Hepatocyte (in vitro differentiated cells): Measurements from ENCODE around the gene AVPR1B. TPM values are rescaled to one million over a fixed set of nuclear protein-coding genes. Genes with fewer than 3 reads are reported as not detected.

ENCODE experiments used
- DNase-seq: peaks from one replicate; pipeline ENCODE4 v3.0.0-alpha.2; 2016; ENCODE audit warnings: low spot score
- H2AFZ ChIP-seq: fragments of 200-600 bp; sonication (generic); 2 replicates; pipeline ENCODE4 v1.6.0; 2016; ENCODE audit warnings: antibody characterized with exemption, mild to moderate bottlenecking
- H3K27ac ChIP-seq: fragments of 200-600 bp; sonication (generic); 2 replicates; pipeline ENCODE4 v1.5.1; 2016; ENCODE audit warnings: mild to moderate bottlenecking
- H3K27me3 ChIP-seq: fragments of 200-600 bp; sonication (generic); 2 replicates; pipeline ENCODE4 v1.6.1; 2016
- H3K36me3 ChIP-seq: fragments of 200-600 bp; sonication (generic); replicated peaks from 2 replicates; pipeline ENCODE4 v1.5.1; 2016; ENCODE audit warnings: low read depth; ENCODE audit not compliant: insufficient read depth
- H3K4me1 ChIP-seq: fragments of 200-600 bp; sonication (generic); 2 replicates; pipeline ENCODE4 v1.5.1; 2016; ENCODE audit warnings: mild to moderate bottlenecking, moderate library complexity; ENCODE audit not compliant: insufficient read depth
- H3K4me2 ChIP-seq: fragments of 200-600 bp; sonication (generic); 2 replicates; pipeline ENCODE4 v1.6.0; 2016
- H3K4me3 ChIP-seq: fragments of 200-600 bp; sonication (generic); 2 replicates; pipeline ENCODE4 v1.5.1; 2016; ENCODE audit warnings: mild to moderate bottlenecking
- H3K79me2 ChIP-seq: fragments of 200-600 bp; sonication (generic); 2 replicates; pipeline ENCODE4 v1.6.0; 2017; ENCODE audit warnings: mild to moderate bottlenecking
- H3K9me2 ChIP-seq: fragments of 200-600 bp; sonication (generic); replicated peaks from 2 replicates; pipeline ENCODE4 v1.6.0; 2017; ENCODE audit warnings: mild to moderate bottlenecking; ENCODE audit not compliant: insufficient read depth
- H3K9me3 ChIP-seq: fragments of 200-600 bp; sonication (generic); 2 replicates; pipeline ENCODE4 v1.5.1; 2016; ENCODE audit warnings: low read depth, mild to moderate bottlenecking
- H4K20me1 ChIP-seq: fragments of 200-600 bp; sonication (generic); 2 replicates; pipeline ENCODE4 v1.6.0; 2016; ENCODE audit warnings: mild to moderate bottlenecking; ENCODE audit not compliant: insufficient read depth, poor library complexity, severe bottlenecking
- EZH2 ChIP-seq: fragments of 200-600 bp; sonication (generic); IDR thresholded peaks from 2 replicates; pipeline ENCODE4 v1.6.1; 2016; ENCODE audit warnings: antibody characterized with exemption, mild to moderate bottlenecking, borderline replicate concordance
- EZH2phosphoT487 ChIP-seq: fragments of 200-600 bp; sonication (generic); IDR thresholded peaks from one replicate; pipeline ENCODE4 v1.6.1; 2018; ENCODE audit warnings: antibody characterized with exemption, mild to moderate bottlenecking, low read depth, moderate library complexity; ENCODE audit not compliant: unreplicated experiment, severe bottlenecking
- WGBS: methylation state at CpG from one replicate; pipeline ENCODE4 v1.1.6; 2016; ENCODE audit warnings: low lambda C conversion rate; ENCODE audit errors: missing lambda C conversion rate; 5-methylcytosine and 5-hydroxymethylcytosine counted together
- polyA plus RNA-seq: library from polyadenylated mRNA; unstranded; fragments of >200 nt; fragmentation: Nextera tagmentation; extraction: Ambion mirVana; gene quantifications from 2 replicates; pipeline ENCODE4 v1.2.1, GENCODE V29; 2016
- total RNA-seq: library from RNA; depleted of rRNA; stranded (reverse); fragments of >200 nt; gene quantifications from 2 replicates; pipeline ENCODE4 v1.2.3, GENCODE V29; 2014
- TF ChIP-seq, protein P1 (sequence below): fragments of 200-600 bp; sonication (generic); IDR thresholded peaks from 2 replicates; pipeline ENCODE4 v1.5.1; 2016; ENCODE audit warnings: antibody characterized with exemption, mild to moderate bottlenecking; ENCODE audit not compliant: poor library complexity

AVPR1B gene
- total and polyA plus RNA-seq, 2 experiments from 2014 or later, result not detected

DNA sequence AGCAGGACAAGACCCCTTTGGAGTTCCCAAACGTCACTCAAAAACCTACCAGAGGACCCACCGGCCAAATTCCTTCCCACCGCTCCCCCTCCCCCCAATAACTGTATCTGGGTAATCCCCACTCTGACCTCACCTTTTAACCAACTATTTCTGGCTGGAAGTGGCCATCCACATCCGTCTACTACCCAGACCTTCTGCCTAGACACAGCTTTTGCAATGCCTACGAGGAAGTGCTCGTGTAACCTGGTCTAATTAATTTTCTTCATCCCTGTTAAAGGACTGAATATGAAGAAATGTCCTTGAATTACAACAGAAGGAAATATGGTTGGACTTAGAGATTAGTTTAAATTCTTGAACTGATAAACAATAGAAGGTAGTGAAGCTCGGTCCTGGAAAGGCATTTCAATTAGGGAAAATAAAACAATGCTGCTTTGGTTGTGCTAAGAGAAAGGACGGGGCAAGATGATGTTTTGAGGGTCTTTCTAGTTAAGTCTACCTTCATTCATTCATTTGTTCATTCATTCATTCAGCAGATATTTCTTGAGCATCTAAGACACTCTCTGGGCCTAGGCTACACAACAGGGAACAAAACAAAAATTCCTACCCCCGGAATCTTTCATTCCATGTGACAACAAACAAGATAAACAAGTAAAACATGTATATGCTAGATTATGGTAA is 18.8 kb downstream of the AVPR1B start:
- no peak overlapping the region for H3K4me2 ChIP-seq
- no peak for DNase-seq
- H2AFZ ChIP-seq, result no peak overlapping the region
- no peaks in the 10 kb centered on the region for H3K9me3 ChIP-seq
- TF ChIP-seq, protein P1, sequence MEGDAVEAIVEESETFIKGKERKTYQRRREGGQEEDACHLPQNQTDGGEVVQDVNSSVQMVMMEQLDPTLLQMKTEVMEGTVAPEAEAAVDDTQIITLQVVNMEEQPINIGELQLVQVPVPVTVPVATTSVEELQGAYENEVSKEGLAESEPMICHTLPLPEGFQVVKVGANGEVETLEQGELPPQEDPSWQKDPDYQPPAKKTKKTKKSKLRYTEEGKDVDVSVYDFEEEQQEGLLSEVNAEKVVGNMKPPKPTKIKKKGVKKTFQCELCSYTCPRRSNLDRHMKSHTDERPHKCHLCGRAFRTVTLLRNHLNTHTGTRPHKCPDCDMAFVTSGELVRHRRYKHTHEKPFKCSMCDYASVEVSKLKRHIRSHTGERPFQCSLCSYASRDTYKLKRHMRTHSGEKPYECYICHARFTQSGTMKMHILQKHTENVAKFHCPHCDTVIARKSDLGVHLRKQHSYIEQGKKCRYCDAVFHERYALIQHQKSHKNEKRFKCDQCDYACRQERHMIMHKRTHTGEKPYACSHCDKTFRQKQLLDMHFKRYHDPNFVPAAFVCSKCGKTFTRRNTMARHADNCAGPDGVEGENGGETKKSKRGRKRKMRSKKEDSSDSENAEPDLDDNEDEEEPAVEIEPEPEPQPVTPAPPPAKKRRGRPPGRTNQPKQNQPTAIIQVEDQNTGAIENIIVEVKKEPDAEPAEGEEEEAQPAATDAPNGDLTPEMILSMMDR, result no peak
- no peak for TF ChIP-seq EZH2
- TF ChIP-seq EZH2phosphoT487, result no peak
- H3K27ac ChIP-seq, result no peak overlapping the region
- no peaks in the 10 kb centered on the region for H3K79me2 ChIP-seq
- H3K4me1 ChIP-seq, result peaks cover 5% of the 10 kb centered on the region
- no peaks in the 10 kb centered on the region for H4K20me1 ChIP-seq
- H3K9me2 ChIP-seq, result no peaks in the 10 kb centered on the region
- 89% methylated on average over 9 of the region's 9 CpGs for WGBS
- H3K36me3 ChIP-seq, result no peaks in the 10 kb centered on the region
- no peaks in the 10 kb centered on the region for H3K27me3 ChIP-seq
- H3K4me3 ChIP-seq, result no peak overlapping the region

DNA sequence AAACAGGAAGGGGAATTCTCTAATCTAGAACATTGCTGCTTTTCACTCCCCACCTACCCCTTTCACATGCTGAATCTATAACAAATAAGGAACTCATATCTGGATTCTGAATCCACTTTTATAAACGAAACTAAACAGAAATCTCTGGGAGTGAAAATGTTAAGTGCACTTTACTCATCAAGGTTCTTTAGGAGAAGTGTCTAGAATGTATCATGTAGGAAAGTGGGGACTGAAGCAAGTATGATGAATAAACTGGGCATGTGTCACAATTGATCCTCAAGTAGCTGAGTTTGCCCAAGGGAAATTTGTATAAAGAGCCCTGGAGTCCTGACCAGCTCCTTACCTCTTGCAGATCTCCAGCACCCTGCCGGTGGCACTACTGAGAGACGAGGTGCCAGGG is 19.8 kb downstream of the AVPR1B start:
- H3K4me3 ChIP-seq, result no peak overlapping the region
- H3K79me2 ChIP-seq, result no peaks in the 10 kb centered on the region
- no peak overlapping the region for H2AFZ ChIP-seq
- H3K4me1 ChIP-seq, result peaks cover 5% of the 10 kb centered on the region
- TF ChIP-seq, protein P1, result no peak
- TF ChIP-seq EZH2 (no peak), EZH2phosphoT487 (no peak)
- WGBS, result 88% methylated on average over 3 of the region's 3 CpGs
- DNase-seq, result no peak
- H3K9me2 ChIP-seq, result no peaks in the 10 kb centered on the region
- H3K27me3 ChIP-seq, result no peaks in the 10 kb centered on the region
- H3K27ac ChIP-seq, result no peak overlapping the region
- H3K4me2 ChIP-seq, result no peak overlapping the region
- no peaks in the 10 kb centered on the region for H3K36me3 ChIP-seq
- H4K20me1 ChIP-seq, result no peaks in the 10 kb centered on the region
- no peaks in the 10 kb centered on the region for H3K9me3 ChIP-seq

DNA sequence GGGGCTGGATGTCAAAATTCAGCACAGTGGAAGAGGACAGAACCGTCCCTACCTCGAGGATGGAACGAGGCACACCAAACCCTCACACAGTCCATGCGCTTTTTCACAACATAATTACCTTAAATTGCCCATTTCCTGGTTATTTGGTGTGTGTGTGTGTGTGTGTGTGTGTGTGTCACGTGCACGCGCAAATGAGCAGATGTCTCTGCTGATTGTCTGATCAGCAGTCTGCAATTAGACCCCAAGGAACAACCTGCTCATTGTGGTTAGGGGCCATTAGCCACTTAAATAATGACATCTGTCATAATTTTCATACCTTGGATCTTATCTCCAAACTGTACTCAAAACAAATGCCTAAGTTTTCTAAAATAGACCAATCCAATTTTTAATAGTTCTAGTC is 23.2 kb downstream of the AVPR1B start:
- Histone ChIP-seq H2AFZ (no peak overlapping the region), H3K36me3 (no peaks in the 10 kb centered on the region), H3K9me3 (no peaks in the 10 kb centered on the region), H3K4me3 (no peak overlapping the region), H3K4me1 (no peaks in the 10 kb centered on the region), H4K20me1 (no peaks in the 10 kb centered on the region), H3K79me2 (no peaks in the 10 kb centered on the region), H3K4me2 (no peak overlapping the region), H3K27me3 (no peaks in the 10 kb centered on the region), H3K9me2 (no peaks in the 10 kb centered on the region), H3K27ac (no peak overlapping the region)
- no peak for DNase-seq
- 66% methylated on average over 7 of the region's 7 CpGs for WGBS
- no peak for TF ChIP-seq EZH2phosphoT487
- no peak for TF ChIP-seq EZH2
- TF ChIP-seq, protein P1, result no peak
